ENCODE results near the gene PFKFB2.

The PFKFB2 gene

DNA sequence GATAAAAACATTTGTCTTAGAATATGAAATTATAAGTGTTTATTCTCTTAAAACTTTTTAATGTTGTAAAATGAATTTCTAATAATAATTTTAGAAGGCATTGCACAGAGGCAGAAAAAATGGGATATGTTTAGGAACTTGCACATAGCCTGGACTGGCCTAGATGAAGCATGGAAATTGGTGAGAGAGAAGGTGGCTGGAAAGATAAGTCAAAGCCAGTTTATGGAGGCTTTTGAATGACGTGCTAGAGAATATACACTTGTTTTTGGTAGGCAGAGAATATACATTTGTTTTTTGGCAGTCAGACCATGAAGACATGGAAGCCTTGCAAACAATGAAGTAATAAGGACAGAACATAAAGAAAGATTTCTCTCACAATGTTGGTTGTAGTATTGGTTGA, 48.6 kb downstream of the PFKFB2 start (continued):
- TF ChIP-seq, protein P1, sequence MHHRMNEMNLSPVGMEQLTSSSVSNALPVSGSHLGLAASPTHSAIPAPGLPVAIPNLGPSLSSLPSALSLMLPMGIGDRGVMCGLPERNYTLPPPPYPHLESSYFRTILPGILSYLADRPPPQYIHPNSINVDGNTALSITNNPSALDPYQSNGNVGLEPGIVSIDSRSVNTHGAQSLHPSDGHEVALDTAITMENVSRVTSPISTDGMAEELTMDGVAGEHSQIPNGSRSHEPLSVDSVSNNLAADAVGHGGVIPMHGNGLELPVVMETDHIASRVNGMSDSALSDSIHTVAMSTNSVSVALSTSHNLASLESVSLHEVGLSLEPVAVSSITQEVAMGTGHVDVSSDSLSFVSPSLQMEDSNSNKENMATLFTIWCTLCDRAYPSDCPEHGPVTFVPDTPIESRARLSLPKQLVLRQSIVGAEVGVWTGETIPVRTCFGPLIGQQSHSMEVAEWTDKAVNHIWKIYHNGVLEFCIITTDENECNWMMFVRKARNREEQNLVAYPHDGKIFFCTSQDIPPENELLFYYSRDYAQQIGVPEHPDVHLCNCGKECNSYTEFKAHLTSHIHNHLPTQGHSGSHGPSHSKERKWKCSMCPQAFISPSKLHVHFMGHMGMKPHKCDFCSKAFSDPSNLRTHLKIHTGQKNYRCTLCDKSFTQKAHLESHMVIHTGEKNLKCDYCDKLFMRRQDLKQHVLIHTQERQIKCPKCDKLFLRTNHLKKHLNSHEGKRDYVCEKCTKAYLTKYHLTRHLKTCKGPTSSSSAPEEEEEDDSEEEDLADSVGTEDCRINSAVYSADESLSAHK (tag by site-specific recombination; IDR thresholded peaks at IDR 0.05) = no peak
- TF ChIP-seq ZNF211 (tag by site-specific recombination; IDR thresholded peaks at IDR 0.05; ENCODE audit: low read depth) (no peak), ZFHX2 (tag by site-specific recombination; conservative IDR thresholded peaks at IDR 0.05) (no peak), ZNF621 (tag by site-specific recombination; IDR thresholded peaks at IDR 0.05) (no peak), ZNF777 (tag by site-specific recombination; IDR thresholded peaks at IDR 0.05; ENCODE audit: borderline replicate concordance) (no peak), ZNF473 (tag by site-specific recombination; IDR thresholded peaks at IDR 0.05) (no peak), ZFP3 (tag by site-specific recombination; IDR thresholded peaks at IDR 0.05; ENCODE audit: low read depth) (no peak)
- TF ChIP-seq, protein P2, sequence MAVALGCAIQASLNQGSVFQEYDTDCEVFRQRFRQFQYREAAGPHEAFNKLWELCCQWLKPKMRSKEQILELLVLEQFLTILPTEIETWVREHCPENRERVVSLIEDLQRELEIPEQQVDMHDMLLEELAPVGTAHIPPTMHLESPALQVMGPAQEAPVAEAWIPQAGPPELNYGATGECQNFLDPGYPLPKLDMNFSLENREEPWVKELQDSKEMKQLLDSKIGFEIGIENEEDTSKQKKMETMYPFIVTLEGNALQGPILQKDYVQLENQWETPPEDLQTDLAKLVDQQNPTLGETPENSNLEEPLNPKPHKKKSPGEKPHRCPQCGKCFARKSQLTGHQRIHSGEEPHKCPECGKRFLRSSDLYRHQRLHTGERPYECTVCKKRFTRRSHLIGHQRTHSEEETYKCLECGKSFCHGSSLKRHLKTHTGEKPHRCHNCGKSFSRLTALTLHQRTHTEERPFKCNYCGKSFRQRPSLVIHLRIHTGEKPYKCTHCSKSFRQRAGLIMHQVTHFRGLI (tag by site-specific recombination; IDR thresholded peaks at IDR 0.05) = no peak
- TF ChIP-seq, protein P3, sequence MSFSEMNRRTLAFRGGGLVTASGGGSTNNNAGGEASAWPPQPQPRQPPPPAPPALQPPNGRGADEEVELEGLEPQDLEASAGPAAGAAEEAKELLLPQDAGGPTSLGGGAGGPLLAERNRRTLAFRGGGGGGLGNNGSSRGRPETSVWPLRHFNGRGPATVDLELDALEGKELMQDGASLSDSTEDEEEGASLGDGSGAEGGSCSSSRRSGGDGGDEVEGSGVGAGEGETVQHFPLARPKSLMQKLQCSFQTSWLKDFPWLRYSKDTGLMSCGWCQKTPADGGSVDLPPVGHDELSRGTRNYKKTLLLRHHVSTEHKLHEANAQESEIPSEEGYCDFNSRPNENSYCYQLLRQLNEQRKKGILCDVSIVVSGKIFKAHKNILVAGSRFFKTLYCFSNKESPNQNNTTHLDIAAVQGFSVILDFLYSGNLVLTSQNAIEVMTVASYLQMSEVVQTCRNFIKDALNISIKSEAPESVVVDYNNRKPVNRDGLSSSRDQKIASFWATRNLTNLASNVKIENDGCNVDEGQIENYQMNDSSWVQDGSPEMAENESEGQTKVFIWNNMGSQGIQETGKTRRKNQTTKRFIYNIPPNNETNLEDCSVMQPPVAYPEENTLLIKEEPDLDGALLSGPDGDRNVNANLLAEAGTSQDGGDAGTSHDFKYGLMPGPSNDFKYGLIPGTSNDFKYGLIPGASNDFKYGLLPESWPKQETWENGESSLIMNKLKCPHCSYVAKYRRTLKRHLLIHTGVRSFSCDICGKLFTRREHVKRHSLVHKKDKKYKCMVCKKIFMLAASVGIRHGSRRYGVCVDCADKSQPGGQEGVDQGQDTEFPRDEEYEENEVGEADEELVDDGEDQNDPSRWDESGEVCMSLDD (tag by site-specific recombination; IDR thresholded peaks at IDR 0.05) = no peak
- TF ChIP-seq, protein P4, sequence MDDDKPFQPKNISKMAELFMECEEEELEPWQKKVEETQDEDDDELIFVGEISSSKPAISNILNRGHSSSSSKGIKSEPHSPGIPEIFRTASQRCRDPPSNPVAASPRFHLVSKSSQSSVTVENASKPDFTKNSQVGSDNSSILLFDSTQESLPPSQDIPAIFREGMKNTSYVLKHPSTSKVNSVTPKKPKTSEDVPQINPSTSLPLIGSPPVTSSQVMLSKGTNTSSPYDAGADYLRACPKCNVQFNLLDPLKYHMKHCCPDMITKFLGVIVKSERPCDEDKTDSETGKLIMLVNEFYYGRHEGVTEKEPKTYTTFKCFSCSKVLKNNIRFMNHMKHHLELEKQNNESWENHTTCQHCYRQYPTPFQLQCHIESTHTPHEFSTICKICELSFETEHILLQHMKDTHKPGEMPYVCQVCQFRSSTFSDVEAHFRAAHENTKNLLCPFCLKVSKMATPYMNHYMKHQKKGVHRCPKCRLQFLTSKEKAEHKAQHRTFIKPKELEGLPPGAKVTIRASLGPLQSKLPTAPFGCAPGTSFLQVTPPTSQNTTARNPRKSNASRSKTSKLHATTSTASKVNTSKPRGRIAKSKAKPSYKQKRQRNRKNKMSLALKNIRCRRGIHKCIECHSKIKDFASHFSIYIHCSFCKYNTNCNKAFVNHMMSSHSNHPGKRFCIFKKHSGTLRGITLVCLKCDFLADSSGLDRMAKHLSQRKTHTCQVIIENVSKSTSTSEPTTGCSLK (tag by site-specific recombination; IDR thresholded peaks at IDR 0.05) = no peak

DNA sequence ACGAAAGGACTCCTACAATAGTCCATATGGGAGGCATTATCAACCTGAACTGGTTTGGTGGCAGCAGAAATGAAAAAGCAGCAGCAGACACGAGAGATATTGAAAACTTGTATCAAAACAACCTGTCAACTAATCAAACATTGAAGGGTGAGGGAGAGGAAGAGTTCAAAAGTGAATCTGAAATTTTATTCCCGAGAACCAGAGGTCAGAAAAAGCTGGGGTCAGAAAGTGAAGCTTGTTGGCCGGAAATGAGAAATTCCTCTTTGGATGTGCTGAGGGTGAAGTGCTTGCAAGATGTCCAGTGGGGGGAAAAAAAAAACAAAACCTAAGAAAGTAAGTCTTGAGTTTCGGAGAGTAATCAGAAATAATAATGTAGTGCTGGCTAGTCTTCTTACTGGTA, 49.1 kb downstream of the PFKFB2 start:
- Histone ChIP-seq H3K4me3 (ENCODE audit: low read depth, low read length) (no peak overlapping the region), H3K36me3 (ENCODE audit: control insufficient read depth in 2 of 2, insufficient read depth in 1 of 2, low read length in 2 of 2) (no peaks in the 10 kb centered on the region), H3K4me1 (ENCODE audit: control insufficient read depth, insufficient read depth, low read length) (no peaks in the 10 kb centered on the region), H3K9me3 (ENCODE audit: control insufficient read depth, insufficient read depth, low read depth, low read length) (no peaks in the 10 kb centered on the region), H3K27ac (ENCODE audit: extremely low read depth, low read depth, low read length) (no peak overlapping the region)
- POLR2A ChIA-PET = no interaction called here
- CTCF ChIA-PET = no interaction called here
- TF ChIP-seq ZNF768 (tag by site-specific recombination; IDR thresholded peaks at IDR 0.05) (no peak), PRDM1 (tag by site-specific recombination; IDR thresholded peaks at IDR 0.05) (peak; percentile 5; the same call in 1 of the 2 replicates), KLF1 (tag by site-specific recombination; IDR thresholded peaks at IDR 0.05) (no peak)

DNA sequence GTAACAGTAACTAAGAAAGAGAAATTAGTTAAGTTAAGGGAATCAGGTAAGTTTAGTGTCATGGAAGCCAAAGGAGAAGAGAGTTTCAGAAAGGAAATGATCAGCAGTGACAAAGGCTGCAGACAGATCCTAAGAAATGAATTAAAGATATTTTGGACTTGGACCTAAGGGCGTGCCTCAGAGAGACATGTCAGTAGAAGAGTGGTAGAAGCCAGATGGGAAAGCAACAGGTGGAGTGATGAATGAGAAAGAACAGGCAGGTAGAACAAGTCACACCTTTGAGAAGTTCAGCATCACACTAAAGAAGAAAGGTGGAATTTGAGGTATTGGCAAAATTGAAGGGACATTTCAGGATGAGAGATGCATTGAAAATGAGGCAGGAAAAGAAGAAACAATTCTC, 49.6 kb downstream of the PFKFB2 start:
- CTCF ChIA-PET = no interaction called here
- H3K4me3 ChIP-seq (ENCODE audit: low read depth, low read length) = no peak overlapping the region
- no peaks in the 10 kb centered on the region for H3K36me3 ChIP-seq (ENCODE audit: control insufficient read depth in 2 of 2, insufficient read depth in 1 of 2, low read length in 2 of 2)
- POLR2A ChIA-PET = no interaction called here
- no peaks in the 10 kb centered on the region for H3K9me3 ChIP-seq (ENCODE audit: control insufficient read depth, insufficient read depth, low read depth, low read length)
- H3K4me1 ChIP-seq (ENCODE audit: control insufficient read depth, insufficient read depth, low read length) = no peaks in the 10 kb centered on the region
- H3K27ac ChIP-seq (ENCODE audit: extremely low read depth, low read depth, low read length) = no peak overlapping the region
- TF ChIP-seq SCRT2 (tag by site-specific recombination; IDR thresholded peaks at IDR 0.05) (peak; percentile 86), SCRT1 (tag by site-specific recombination; IDR thresholded peaks at IDR 0.05; ENCODE audit: borderline replicate concordance) (peak; percentile 68; the same call in 1 of the 2 replicates), ZNF555 (tag by site-specific recombination; conservative IDR thresholded peaks at IDR 0.05) (no peak)
- TF ChIP-seq, protein P1 (tag by site-specific recombination; IDR thresholded peaks at IDR 0.05) = no peak

Data from HEK293 (cell line).